NCI-H510A (cell line): ENCODE data around the gene C12orf43.

ENCODE experiments used
- DNase-seq: peaks from one replicate; lab custom pipeline; 2025; lab: John Stamatoyannopoulos, UW

Gene C12orf43

DNA sequence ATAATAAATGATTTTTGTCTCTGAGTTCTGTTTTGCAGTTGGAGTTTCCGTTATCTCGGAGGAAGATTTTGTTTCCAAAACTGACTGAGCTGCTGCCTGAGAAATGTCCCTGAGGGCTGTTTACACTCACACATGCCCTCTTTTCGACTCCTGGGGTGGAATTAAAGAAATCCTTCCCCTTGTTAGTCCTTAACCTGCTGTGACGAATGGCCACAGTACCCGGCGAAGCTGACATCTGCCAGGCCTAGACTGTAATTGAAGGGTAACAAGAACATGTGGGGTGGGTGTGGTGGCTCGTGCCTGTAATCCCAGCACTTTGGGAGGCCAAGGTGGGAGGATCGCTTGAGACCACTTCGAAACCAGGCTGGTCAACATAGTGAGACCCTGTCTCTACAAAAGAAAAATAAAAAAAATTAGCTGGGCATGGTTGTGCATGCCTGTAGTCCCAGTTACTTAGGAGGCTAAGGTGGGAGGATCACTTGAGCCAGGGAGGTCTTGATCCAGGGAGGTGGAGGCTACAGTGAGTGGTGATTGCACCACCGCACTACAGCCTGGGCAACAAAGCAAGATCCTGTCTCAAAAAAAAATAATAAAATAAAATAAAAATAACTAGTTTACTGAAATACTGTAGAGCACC is 14.4 kb upstream of the C12orf43 start:
- no peak for DNase-seq

DNA sequence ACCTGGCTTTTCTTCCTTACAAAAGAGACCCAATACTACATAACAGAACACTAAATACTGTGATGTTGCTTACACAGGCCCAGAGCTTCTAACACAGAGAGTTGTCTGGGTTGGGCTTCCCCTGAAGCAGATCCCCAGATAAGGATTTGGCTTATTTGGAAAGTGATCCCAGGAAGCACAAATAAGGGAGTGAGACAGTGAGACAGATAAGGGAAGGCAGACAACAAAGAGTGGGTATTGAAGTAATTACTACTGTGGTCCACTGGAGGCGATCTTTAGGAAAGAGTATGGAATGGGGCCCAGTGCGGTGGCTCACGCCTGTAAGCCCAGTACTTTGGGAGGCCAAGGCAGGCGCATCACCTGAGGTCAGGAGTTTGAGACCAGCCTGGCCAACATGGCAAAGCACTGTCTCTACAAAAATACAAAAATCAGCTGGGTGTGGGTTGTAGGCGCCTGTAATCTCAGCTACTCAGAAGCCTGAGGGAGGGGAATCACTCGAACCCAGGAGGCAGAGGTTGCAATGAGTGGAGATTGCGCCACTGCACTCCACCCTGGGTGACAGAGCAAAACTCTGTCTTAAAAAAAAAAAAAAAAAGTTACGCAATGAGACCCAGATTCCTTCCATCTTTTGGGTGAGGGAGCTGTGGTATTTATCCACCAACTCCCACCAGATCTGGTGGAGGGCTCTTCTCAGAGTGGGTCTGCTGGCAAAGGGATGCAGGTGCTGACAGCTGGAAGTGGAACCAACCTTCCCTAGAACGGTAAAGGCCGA is 10.2 kb upstream of the C12orf43 start:
- no peak for DNase-seq

DNA sequence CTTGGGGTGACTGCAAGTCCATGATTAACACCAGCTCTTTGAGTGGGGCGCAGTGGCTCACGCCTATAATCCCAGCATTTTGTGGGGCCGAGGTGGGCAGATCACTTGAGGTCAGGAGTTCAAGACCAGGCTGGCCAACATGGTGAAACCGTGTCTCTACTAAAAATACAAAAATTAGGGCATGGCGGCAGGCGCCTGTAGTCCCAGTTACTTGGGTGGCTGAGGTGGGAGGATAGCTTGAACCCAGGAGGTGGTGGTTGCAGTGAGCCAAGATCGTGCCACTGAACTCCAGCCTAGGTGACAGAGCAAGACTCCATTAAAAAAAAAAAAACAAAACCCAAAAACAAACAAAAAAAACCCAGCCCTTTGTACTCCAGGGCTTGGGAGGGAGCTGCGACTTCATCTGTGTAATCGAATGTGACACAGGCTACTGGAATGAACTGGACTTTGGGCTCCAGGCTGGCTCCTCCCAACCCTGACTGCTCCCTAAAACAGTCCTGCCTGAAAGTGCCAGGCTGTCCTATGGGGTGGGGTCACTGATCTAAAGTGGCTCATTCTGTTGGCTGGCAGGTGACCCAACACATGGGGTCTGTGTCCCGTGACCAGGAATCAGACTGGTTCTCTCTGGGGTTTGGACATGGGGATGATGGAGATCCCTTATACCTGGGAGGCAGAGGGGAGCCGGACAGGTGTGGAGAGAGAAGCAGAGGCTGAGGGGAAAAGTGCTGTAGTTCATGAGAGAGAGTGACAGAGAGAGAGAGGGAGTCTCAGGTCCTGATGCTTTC is 9.3 kb upstream of the C12orf43 start:
- no peak for DNase-seq

DNA sequence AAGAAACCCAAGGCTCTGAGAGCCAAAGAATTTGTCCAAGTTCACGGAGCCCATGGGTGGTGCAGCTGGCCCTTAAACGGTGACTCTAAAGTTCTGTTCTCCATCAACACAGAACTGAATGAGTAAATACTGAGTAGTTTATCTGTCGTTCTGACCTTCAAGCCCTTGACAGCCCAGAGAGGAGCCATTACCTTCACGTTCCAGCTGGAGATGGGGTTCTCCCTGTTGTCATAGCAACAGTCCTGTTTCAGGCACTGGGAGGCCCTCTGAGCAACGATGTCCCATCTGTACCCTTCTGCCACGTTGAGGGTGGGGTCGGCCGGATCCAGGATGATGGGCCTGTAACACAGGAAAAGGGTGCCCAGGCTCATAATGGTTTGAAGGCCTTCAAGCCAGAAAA is 7.5 kb upstream of the C12orf43 start:
- no peak for DNase-seq

DNA sequence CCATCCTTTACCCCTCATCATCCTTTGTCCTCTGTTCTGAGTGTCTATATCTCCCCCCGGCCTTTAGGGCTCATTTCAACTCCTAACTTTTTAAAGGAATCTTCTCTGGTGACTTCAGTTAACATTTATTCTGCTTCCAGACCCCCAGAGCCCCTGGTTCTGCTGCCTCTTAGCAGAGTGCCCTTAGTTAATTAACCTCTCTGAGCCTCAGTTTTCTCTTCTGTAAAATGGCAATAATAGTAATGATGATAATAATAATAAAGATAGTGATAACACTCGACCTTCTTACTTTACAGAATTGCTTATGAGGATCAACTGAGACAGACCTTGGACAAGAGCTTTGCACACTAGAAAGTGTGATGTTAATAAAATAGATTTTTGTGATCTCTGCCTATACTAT is 6.4 kb upstream of the C12orf43 start:
- DNase-seq, result no peak

DNA sequence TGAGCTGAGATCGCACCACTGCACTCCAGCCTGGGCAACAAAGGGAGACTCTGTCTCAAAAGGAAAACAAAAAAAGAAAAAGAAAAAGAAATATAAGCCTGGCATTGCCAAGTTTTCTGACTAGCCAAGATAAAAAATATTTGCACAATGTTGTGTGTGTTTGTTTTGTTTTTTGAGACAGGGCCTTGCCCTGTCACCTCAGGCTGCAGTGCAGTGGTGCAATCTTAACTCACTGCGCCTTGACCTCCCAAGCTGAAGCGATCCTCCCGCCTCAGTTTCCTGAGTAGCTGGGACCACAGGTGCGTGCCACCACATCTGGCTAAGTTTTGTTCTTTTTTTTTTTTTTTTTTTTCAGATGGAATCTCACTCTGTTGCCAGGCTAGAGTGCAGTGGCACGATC is 5.5 kb upstream of the C12orf43 start:
- DNase-seq, result no peak

DNA sequence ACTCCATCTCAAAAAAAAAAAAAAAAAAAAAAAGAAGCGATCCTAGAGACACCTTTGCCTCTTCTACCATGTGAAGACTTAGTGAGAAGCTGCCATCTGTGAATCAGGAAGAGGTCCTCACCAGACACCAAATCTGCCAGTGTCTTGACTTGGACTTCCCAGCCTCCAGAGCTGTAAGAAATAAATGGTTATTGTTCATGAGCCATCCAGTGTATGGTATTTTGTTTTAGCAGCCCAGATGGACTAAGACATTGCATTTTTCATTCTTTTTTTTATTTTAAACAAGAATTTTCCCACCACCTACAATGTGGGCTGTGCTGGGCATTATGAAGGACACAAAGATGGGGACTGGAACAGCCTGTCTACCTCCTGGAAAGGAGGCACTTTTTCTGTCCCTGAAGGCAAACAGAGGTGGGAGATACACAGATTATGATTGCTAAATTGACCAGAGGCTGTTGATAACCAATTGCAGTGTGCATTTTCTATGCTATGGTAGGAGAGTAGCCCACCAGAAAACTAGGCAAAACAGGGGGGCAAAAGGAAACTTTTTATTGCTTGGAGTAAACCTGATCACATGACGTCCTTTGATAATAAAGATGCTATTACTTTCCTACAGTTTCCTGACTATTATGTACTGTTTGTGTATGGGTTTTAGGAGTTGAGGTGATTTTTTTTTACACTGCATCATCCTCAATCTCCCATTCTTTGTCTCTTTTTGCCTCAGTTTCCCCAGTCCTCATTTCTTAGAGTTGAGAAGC is 2.8 kb upstream of the C12orf43 start:
- DNase-seq, result no peak

DNA sequence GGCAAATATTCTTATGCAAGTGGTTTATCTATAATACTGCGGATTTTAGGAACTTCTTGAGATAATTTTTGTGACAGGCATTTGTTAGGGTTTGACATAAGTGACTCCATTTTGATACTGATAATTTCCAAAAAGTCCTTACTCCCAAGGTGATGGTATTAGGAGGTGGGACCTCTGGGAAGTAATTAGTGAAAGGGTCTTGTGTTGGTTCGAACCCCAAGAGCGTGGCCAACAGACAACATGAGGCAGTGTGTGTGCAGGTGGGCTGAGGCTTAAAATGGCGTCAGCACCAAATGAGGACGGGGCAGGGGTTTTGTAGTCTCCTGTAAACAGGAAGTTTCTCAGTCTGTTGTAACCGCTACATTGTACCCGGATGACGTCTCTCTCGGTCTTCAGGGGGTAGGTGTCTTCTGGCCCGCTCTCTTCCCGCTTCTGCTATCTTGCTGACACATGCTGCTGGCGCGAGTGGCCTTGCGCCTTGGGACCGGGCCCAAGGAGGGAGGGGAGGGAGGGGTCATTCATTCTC is 1.7 kb upstream of the C12orf43 start:
- no peak for DNase-seq

DNA sequence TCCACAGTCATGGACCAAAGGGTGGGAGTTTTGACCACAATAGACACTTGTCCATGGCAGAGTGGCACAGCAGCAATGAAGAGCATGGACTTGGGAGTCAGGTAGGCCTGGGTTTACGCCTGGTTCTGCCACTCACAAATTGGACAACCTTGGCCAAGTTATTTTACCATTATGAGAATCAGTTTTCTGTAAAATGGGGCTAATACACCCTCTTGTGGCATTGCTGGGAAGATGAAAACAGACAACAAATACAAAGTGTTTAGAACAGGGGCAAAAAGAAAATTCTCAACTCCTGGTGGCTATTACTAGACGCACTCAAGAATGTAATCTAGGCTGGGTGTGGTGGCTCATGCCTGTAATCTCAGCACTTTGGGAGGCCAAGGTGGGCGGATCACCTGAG is 2.6 kb downstream of the C12orf43 start:
- DNase-seq, result no peak

DNA sequence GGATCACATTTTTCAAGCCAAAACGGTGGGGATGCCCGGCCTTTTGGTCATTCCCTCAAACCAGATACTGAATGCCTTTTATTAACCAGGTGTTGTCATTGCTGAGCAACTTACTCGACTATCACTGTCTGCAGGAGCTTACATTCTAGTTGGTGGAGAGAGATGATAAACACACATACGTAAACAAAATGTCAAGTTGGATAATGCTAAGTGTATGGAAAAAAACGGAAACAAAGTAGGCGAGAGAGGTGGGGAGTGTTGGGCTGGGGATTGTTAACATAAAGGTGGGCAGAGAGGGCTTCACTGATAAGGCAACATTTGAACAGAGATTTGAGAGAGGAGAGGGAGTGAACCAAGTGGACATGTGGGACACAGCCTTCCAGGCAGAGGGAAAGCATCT is 4.5 kb downstream of the C12orf43 start:
- no peak for DNase-seq

DNA sequence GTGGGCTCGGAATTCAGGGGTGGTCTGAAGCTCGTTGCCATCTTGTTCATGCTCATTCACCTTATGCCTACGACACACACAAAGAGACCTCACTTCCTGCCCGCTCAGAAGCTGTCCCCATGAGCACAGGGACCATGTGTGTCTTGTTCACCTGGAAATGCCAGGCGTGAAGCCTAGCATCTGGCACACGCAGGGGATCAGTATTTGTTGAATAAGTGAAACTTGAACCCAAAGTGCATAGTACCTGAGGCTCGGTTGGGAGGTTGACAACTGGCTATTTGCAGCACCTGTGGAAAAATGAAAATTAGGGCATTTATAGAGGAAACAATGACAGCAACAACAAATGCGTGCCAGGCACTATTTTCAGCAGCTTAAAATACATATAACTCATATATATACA is 5.4 kb downstream of the C12orf43 start:
- no peak for DNase-seq

DNA sequence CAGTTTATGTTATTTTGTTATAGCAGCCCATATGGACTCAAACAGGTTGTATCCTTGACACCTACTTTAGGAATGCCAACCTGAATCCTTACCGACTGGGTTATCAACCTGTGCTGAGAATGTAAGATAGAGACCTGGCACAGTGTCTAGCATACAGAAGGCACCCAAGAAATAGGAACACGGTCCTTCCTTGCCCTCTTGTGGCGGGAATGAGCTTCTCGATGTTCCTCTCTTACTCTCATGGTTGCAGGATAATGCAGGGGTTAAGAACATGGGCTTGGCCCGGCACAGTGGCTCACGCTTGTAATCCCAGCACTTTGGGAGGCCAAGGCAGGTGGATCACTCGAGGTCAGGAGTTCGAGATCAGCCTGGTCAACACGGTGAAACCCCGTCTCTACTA is 6.5 kb downstream of the C12orf43 start:
- peak; percentile 31 for DNase-seq

DNA sequence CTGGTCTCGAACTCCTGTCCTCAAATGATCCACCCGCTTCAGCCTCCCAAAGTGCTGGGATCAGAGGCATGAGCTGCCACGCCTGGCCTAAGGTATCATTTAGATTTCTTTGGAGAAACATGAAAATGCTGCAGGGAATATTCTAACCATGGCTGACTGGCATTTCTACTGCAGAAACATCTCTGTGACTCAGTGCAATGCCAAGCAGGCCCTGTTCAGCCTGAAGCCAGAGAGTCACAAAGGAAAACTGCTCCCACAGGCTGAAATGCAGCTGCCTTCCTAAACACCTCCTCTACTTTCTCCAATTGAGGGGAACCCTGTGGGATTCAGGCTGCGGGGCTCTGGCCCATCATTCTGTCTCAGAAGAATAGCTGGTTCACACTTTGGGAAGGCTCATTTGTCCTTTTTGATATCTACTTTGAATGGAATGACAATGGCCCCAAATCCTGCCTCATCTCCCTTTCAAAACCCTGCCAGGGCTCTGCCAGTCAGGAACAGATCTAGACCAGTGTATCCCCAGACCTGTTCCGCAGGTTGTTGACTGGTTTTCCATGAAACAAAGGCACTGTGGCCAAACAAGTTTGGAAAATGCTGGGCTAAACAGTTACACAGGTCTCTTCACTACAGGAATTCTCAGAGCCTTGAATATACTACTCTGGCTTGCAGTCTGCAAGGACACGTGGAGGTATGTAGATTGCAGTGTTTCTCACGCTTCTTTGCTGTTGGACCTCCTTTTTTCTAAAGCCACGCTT is 7.8 kb downstream of the C12orf43 start:
- no peak for DNase-seq

DNA sequence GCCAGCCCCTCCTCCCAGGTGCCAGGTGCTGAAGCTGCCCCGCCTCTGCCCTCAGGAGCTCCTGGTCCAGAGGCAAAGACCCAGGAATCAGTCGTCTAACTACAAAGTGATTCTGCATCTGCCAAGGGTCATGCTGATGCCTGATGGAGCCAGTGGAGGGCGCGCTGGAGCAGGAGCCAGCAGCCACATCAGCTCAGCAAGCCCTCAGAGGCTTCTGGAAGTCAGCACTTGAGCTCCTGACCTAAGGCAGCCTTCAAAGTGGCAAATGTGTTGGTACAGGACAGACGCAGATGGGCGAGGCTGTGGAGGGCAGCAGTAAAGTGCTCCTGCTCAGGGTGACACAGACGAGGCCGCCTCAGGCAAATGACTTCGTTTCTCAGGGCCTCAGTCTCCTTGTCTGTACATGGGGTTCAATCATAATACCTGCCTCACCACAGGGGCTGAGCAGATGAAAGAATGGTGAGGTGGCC is 10.9 kb downstream of the C12orf43 start:
- DNase-seq, result peak; percentile 44

DNA sequence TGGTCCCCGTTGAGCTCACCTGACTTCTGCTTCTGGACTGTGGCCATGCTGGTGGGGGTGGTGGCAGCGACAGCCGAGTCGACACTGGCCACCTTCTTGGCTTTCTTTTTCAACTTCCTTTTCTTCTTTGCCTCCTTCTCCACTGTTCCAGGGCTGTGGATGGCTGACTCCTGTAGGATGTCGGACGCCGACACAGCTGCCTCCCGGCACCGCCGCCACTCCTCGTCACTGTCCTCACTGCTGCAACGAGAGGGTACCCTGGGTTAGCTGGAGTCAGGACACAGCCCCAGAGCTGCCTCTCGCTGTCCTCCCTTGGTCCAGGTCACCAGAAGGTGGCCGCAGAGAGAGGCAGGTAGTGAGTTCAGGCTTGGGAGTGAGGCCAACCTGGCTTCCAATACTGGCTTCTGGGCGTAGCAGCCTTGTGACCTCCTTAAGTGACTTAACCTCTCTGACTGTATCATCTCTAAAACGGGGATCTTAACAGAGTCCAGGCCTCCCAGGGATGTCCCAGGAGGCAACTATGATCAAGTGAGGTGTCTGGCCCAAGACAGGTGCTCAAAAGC is 12.0 kb downstream of the C12orf43 start:
- no peak for DNase-seq

DNA sequence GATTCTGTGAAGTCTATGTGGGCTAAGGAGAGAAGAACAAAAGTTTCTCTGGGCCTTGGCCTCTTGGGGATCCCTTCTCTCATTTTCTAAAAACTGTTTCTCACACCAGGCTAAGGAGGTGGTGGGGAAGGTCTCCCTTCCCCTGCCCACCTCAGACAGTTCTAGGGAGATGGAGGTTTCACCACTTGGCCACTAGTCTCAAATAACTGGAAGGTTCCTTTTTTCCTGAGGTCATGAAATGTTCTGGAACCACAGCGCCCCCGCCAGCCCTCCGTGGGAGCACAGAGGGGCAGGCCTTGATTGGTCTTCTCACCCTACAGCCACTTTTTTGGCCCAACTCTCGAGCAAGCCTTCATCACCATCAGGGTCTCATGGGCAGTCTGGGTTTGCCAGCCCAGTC is 12.6 kb downstream of the C12orf43 start:
- DNase-seq, result no peak

DNA sequence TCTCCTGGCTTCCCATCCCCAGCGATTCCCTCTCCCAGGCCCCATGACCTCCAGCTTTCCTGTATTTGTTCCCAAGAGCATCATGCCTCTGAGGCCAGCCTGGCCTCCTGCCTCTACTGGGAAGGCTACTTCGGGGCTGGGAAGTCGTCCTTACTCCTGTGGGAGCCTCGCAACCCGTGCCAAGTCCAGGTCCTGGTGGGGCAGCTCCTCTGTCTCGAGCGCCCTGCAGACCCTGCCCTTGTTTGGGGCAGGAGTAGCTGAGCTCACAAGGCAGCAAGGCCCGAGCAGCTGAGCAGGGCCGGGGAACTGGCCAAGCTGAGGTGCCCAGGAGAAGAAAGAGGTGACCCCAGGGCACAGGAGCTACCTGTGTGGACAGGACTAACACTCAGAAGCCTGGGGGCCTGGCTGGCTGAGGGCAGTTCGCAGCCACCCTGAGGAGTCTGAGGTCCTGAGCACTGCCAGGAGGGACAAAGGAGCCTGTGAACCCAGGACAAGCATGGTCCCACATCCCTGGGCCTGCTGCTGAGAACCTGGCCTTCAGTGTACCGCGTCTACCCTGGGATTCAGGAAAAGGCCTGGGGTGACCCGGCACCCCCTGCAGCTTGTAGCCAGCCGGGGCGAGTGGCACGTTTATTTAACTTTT is 14.3 kb downstream of the C12orf43 start:
- DNase-seq, result no peak

DNA sequence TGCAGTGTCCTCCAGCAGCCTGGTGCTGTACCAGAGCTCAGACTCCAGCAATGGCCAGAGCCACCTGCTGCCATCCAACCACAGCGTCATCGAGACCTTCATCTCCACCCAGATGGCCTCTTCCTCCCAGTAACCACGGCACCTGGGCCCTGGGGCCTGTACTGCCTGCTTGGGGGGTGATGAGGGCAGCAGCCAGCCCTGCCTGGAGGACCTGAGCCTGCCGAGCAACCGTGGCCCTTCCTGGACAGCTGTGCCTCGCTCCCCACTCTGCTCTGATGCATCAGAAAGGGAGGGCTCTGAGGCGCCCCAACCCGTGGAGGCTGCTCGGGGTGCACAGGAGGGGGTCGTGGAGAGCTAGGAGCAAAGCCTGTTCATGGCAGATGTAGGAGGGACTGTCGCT is 15.2 kb downstream of the C12orf43 start:
- no peak for DNase-seq

DNA sequence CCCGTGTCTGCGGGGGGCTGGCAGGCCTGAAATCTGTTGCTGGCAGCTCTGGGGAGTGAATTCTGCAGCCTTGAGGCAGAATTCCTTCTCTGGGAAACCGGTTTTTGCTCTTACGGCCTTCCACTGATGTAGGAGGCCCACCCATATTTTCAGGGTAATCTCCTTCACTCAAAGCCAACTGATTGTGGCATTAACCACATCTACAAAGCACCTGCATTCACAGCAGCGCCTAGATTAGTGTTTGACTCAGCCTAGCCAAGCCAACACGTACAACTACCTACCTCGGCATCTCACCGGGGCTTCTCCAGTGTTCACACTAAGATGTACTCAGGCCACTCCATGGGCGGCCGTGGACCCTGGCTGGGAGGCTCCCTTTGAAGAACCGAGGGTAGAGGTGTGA is 15.8 kb downstream of the C12orf43 start:
- DNase-seq, result no peak
